Measurements from ENCODE around the gene MYH11.
A peak's percentile ranks its signal among the peaks of the same experiment; 100 is the strongest.
"Not testable (repeated sequence)": the region's sequence is repeated elsewhere in the genome, so short reads cannot be mapped to it uniquely, and the experiment has no call there.

Gene MYH11

DNA sequence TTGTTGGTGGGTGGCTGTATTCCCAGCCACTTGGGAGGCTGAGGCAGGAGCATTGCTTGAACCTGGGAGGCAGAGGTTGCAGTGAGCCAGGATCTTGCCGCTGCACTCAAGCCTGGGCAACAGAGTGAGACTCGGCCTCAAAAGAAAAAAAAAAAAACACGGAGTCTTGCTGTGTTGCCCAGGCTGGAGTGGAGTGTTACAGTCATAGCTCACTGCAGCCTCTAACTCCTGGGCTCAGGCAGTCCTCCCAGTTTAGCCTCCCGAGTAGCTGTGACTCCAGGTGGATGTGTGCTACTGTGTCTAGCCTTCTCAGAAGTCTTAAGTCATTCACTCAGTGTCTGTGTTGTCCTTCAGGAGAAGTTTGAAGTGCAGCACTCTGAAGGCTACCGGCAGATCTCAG is 179.4 kb downstream of the MYH11 start:
- DNase-seq, result no peak

GRCh38 chr16:15676506-15676905 is 180.3 kb downstream of the MYH11 start:
- DNase-seq, result peak in 7 of 56 donors; percentile 4 to 25 (median 11)

DNA sequence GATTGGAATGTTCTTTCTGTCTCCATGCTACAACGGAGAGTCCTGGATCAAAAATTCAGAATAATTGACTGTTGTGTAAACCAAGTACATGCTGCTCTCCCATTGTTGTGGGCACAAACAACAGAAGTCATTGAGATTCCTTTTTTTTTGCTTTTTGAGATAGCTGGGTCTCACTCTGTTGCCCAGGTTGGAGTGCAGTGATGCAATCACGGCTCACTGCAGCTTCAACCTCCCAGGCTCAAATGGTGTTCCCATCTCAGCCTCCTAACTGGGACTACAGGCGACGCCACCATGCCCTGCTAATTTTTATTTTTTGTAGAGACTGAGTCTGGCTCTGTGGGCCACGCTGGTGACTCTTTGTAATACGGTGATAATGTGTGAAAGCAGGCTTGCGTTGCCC is 182.3 kb downstream of the MYH11 start:
- DNase-seq, result peak in 5 of 56 donors; percentile 6 to 14 (median 11)

DNA sequence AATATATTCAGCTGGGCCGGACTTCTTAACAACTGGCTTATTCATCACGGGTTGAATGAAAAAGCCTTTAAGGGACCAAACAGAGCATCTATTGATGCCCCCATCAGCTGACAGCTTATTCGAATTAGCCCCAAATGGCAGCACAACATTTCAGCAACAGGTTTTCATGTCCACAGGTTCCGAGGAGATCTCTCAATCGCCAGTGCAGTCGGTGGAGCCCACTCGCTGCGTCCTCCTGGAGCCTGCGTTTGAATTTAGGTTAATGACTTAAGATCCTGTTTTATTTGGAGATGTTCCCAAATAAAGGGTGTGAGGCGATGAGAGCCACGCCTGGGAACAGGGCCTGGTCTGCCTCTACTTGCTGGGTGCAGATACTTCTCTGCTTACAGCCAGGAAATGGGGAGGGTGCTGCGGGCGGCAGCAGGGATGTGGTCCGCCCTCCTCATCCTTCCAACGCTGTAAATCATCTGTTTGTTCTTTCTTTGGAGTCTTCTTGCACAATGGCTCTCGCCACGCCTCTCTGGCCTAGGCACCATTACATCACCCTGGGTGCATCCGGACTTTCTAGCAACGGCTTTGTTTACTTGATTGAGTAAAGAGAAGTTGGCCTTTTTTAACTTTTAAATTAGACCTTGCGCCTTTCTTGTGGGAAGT is 184.2 kb downstream of the MYH11 start:
- peak in 55 of 56 donors; percentile 9 to 90 (median 74) for DNase-seq

GRCh38 chr16:15672127-15672513 is 184.7 kb downstream of the MYH11 start:
- peak in 3 of 56 donors; percentile 26 to 30 (median 30) for DNase-seq

DNA sequence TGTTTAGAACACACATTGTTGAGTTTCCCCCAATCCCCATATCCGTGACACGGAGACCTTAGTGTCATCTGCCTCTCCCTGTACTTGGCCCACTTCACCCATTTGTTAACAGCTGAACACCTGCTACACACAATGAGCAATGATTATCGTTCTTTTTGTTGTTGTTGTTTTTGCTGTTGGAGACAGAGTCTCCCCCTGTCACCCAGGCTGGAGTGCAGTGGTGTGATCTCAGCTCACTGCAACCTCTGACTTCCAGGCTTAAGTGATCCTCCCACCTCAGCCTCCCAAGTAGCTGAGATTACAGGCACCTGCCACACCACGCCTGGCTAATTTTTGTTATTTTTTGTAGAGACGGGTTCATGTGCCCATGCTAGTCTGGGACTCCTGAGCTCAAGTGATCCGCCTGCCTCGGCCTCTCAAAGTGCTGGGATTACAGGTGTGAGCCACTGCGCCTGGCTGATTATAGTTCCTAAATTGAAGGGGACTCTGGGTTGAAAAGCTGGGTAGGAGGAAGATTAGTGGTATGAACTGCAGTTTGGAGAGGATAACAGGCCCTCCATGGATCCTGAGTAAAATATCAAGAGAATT is 185.2 kb downstream of the MYH11 start:
- DNase-seq, result peak in 1 of 56 donors; percentile 5

DNA sequence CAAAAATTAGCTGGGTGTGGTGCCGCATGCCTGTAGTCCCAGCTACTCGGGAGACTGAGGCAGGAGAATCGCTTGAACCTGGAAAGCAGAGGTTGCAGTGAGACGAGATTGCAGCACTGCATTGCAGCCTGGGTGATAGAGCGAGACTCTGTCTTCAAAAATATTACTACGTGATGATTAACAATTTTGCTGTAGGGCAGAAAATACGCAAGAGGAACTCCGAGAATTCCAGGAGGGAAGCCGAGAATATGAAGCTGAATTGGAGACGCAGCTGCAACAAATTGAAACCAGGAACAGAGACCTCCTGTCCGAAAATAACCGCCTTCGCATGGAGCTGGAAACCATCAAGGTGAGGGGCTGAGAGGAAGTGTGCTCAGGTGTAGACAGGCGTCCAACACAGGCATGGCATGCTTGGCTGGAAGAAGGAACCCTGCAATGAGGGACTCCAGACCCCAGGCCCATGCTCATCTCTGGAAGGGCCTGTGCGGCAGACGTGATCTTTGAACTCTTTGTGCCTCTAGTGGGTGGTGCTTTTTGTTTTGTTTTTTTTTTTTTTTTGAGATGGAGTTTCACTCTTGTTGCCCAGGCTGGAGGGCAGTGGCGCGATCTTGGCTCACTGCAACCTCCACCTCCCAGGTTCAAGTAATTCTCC is 189.6 kb downstream of the MYH11 start:
- no peak for DNase-seq

DNA sequence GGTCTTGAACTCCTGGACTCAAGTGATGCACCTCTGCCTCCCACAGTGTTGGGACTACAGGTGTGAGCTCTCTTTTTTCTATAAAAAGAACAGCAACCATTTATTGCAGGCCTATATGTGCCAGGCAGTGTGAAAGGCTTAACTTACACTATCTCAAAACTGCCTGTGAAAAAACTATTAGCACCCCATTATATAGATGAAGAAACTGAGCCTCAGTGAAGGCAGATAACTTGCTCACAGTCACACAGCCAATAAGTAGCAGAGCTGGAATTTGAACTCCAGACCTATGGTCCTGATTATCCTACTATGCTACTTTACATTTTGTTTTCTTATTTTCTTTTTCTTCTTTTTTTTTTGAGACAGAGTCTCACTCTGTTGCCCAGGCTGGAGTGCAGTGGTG is 191.7 kb downstream of the MYH11 start:
- DNase-seq, result no peak

GRCh38 chr16:15660203-15660601 is 196.6 kb downstream of the MYH11 start:
- no peak for DNase-seq

DNA sequence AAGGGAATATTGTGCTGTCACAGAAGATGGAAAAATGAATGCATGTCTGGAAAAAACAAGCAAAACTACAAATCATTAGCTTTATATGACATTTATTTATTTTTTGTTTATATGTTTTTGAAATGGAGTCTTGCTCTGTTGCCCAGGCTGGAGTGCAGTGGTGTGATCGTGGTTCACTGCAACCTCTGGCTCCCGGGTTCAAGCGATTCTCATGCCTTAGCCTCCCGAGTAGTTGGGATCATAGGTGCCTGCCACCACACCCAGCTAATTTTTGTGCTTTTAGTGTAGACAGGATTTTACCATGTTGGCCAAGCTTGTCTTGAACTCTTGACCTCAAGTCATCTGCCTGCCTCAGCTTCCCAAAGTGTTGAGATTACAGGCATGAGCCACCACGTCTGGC is 198.3 kb downstream of the MYH11 start:
- no peak for DNase-seq

DNA sequence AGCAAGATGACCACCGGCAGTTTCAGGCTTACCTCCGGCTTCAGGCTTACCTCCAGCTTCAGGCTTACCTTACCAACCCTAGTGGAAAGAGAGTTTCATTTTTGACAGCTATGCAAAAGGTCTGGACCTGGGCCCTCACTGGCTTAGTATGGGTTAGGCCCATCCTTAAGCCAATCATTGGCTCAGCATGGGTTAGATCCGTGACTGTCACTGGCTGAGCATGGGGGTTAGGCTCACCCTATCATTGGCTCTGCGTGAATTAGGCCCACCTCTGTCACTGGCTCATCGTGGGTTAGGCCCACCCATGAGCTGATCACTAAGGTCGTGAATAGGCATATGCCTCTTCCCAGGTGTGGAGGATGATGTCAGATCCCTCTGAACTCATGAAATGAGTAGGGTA is 198.7 kb downstream of the MYH11 start:
- no peak for DNase-seq

GRCh38 chr16:15655561-15655960 is 201.3 kb downstream of the MYH11 start:
- DNase-seq, result not testable (repeated sequence)

- no peak for DNase-seq
Observed at GRCh38 chr16:15654591-15654990, 202.2 kb downstream of the MYH11 start.

GRCh38 chr16:15653227-15653626 is 203.6 kb downstream of the MYH11 start:
- DNase-seq, result peak in 3 of 56 donors; percentile 3 to 26 (median 8)

Data from amygdala (tissue), 56 donors.